SH-SY5Y (cell line): ENCODE data around the gene POU2AF1.

ENCODE experiments used
- GATA2 ChIP-seq: IDR thresholded peaks from 2 replicates; pipeline ENCODE4 v1.6.1; 2011; ENCODE audit warnings: mild to moderate bottlenecking, low read depth, low read length
- GATA3 ChIP-seq: IDR thresholded peaks from 2 replicates; pipeline ENCODE4 v1.6.1; 2011; ENCODE audit warnings: low read depth, mild to moderate bottlenecking, low read length, moderate library complexity

POU2AF1 gene

GRCh38 chr11:111400595-111400994, 21.5 kb upstream of the POU2AF1 start:
- TF ChIP-seq GATA2: no peak
- TF ChIP-seq GATA3: no peak

DNA sequence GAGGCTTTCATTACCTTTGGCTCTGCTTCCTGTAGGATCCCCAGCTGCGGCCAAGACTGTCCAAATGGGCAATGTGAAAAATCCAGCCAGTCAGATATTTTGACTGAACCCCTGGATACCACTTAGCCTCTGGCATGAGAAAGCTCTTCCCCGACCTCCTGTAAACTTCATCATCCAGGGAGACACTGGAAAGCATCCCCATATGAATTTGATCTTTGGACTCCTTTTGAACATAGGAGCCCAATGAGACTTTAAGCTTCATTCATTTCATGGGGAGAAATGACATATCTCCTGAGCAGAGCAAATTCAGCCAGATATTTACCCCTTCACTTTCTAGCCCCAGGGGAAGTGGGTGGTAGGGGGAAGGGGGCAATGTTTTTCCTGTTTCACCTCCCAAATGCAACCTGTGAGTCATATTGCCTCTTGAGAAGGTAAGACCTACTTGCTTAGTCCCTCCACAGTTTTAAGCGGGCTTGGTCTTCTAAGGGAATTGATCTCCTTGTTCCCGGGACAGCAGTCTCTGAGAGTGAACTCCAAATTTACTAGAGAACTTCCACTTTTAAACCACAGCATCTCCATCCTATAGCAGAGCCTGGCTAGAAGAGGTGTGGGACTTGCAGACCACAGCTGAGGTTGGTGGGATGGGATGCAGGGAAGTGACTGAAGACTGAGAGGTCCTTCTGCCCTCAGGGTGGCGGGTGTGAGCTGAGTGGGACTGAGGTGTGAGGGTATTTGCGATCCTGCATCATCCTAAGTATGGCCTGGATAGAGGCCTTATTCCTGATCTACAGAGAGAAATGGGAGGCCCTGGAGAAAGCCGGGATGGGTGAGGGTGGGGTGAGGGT, 20.3 kb upstream of the POU2AF1 start:
- TF ChIP-seq GATA2: no peak
- no peak for TF ChIP-seq GATA3

GRCh38 chr11:111397034-111397433, 18.0 kb upstream of the POU2AF1 start:
- no peak for TF ChIP-seq GATA3
- TF ChIP-seq GATA2: no peak

GRCh38 chr11:111395749-111396148, 16.7 kb upstream of the POU2AF1 start:
- TF ChIP-seq GATA3 (no peak), GATA2 (no peak)

DNA sequence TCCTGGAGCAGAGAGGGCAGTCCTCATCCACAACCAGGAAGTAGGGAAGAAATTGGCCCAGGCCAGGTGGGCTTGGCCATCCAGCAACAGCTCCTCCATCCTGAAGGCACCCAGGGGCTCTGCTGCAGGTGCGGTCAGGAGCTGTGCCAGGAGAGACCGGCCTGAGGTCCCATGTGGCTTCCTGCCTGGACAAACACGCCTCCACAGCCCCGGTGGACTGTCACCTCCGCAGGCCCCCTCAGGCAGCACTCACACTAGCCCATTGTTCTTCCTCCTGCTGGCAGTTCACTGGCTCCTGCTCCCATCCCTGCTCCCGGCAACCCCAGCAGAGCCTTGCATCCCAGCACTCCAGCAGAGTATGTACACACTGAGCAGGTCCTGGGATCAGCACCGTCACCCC, 16.0 kb upstream of the POU2AF1 start:
- TF ChIP-seq GATA3 (no peak), GATA2 (no peak)

DNA sequence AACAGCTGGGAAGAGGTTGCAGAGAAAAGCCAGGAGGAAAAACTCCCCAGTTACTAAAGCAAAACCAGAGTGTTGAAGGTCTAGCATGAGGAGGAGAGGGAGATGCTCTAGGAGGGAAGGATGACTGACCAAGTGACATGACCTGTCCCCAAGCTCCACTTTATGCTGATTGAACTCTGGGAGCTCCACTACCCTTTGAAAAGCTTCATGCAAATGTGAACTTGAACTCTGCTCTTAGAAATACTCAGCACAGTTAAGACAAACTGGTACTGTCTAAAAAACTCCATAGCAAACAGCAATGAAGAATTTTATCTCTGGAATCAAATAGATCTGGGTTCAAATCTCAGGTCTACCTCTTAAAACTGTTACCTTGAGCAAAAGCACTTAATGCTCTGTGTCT, 14.5 kb upstream of the POU2AF1 start:
- TF ChIP-seq GATA2: no peak
- TF ChIP-seq GATA3: no peak

- TF ChIP-seq GATA3 (no peak), GATA2 (no peak)
Measured at GRCh38 chr11:111393096-111393495, 14.0 kb upstream of the POU2AF1 start.

DNA sequence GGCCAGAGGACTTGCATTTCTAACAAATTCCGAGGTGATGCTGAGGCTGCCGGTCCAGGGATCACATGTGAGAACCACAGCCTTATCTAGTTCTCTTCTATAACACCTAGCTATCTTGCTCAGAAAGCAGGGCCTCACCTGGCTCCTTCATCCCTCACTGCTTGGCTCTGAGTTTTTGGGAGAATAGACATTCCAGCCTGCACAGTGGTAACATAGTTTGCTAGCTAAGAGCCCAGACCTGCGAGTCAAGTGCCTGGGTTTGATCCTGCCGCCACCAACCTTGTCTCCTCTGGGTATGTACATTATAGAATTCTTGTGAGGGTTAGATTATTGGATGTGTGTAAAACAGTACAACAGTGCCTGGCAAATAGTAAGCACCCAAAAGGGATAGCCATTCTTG, 13.5 kb upstream of the POU2AF1 start:
- no peak for TF ChIP-seq GATA2
- TF ChIP-seq GATA3: no peak

DNA sequence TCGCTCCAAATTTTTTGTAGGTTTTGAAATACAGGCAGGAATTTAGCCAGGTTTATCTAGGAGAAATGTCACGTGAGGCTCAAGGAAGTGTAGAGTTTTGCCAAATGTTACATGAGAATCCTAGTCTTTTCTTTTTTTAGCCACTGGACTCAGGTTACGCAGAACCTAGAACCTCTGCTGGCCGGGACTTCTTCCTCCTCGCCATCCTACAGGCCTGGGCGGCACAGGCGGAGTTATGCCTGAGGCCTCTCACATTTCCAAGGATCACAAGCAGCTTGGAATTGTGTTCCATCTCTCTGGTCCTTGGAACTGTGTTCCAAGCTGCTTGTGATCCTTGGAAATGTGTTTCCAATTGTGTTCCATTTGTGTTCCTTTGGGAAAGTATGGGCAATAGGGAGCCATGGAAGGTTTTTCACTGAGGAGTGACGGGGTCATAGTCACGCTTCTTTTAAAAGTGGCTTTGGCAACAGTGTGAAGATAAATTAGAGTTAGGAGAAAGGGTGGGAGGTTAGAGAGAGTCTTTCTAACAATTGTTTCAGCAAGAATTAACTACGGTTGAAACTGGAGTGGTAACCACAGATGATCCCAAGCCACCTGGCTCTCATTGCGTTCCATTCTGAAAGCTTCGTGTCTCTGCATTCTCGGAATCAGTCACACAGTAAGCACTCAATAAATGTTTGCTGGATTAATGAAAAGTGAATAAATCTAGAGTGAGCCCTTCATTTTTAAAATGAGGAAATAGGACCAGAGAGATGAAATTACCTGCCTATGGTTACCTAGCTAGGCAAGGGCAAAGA, 12.5 kb upstream of the POU2AF1 start:
- no peak for TF ChIP-seq GATA3
- TF ChIP-seq GATA2: no peak

DNA sequence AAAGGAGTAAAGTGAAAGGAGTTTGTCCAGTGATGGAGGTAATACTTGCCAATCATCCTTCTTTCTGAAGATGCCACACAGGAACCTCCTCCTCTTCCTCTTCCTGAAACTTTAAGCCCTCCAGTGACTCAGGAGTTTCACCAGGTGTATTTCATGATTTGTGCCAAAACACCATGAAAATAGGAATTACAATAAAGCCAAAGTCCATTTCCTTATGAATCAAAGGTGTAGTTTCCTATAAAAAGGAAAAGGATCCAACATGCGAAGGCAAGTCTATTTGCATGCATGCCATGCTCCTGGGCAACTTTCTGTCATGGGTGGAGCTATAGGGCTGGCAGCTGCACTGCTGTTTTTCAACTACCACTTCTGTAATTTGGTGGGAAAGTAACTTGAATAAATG, 9.8 kb upstream of the POU2AF1 start:
- no peak for TF ChIP-seq GATA3
- TF ChIP-seq GATA2: no peak

- TF ChIP-seq GATA3 (no peak), GATA2 (no peak)
Measured at GRCh38 chr11:111388420-111388819, 9.3 kb upstream of the POU2AF1 start.

GRCh38 chr11:111387363-111387762, 8.3 kb upstream of the POU2AF1 start:
- TF ChIP-seq GATA2 (peak; percentile 81), GATA3 (peak; percentile 41; the same call in 1 of the 2 replicates)

- TF ChIP-seq GATA3 (no peak), GATA2 (no peak)
Measured at GRCh38 chr11:111386611-111387150, 7.6 kb upstream of the POU2AF1 start.

- no peak for TF ChIP-seq GATA2
- TF ChIP-seq GATA3: no peak
Measured at GRCh38 chr11:111384494-111384893, 5.4 kb upstream of the POU2AF1 start.
